Stimulated activated CD4-positive, alpha-beta T cell treated with anti-CD3 and anti-CD28 coated beads, Interleukin-15, amount 100 ng/mL, for 48 hours (primary cell): ENCODE results near the gene CDK14.
"Not testable (repeated sequence)": the region's sequence is repeated elsewhere in the genome, so short reads cannot be mapped to it uniquely, and the experiment has no call there.

Experiments used
- DNase-seq, 2 donors: peaks; one replicate each; pipeline ENCODE4 v3.0.0-alpha.2; 2020; ENCODE audit warnings: low read depth in 2 of 2

The CDK14 gene

GRCh38 chr7:90792301-90792700 lies 196.2 kb downstream of the CDK14 start:
- DNase-seq = no peak

- not testable (repeated sequence) for DNase-seq
Measured at GRCh38 chr7:90794234-90794633, 198.1 kb downstream of the CDK14 start.

- DNase-seq = no peak
Measured at GRCh38 chr7:90797596-90797995, 201.5 kb downstream of the CDK14 start.

- DNase-seq = no peak
Measured at GRCh38 chr7:90804370-90804769, 208.2 kb downstream of the CDK14 start.

DNA sequence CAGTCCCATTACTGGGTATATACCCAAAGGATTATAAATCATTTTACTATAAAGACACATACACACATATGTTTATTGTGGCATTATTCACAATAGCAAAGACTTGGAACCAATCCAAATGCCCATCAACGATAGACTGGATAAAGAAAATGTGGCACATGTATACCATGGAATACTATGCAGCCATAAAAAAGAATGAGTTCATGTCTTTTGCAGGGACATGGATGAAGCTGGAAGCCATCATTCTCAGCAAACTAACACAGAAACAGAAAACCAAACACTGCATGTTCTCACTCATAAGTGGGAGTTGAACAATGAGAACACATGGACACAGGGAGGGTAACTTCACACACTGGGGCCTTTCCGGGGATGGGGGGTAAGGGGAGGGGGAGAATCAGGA lies 219.4 kb downstream of the CDK14 start:
- DNase-seq = not testable (repeated sequence)

DNA sequence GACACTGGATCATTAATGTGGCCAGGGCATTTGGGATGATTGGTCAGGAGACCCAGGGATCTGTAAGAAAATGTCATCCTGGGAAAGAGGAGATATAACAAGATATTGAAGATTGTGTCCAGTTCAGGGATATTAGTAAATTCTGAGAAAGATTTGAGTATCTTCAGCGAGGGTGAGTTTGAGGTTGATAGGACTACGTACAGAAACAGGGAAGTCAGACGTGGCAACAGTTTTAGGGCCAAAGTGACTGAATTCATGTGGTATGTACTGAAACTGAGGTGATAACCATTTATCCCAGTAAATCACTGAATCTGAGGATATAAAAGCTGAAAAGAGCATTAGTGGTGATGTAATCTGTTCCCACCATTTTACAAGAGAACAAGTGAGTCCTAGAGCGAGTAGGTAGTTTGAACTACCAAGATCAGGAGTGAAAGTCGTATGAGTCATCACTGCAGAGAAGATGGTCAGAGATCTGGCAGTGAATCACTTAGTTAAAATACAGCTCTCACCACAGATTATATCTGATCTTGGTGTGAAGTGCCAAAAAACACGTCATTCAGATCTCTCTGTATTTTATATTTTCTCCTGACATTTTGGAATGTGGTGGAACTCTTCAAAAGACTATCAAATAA lies 220.5 kb downstream of the CDK14 start:
- no peak for DNase-seq

GRCh38 chr7:90817151-90817550 lies 221.0 kb downstream of the CDK14 start:
- DNase-seq = no peak

- DNase-seq = no peak
Measured at GRCh38 chr7:90817846-90818245, 221.7 kb downstream of the CDK14 start.

GRCh38 chr7:90818341-90818740 lies 222.2 kb downstream of the CDK14 start:
- no peak for DNase-seq

DNA sequence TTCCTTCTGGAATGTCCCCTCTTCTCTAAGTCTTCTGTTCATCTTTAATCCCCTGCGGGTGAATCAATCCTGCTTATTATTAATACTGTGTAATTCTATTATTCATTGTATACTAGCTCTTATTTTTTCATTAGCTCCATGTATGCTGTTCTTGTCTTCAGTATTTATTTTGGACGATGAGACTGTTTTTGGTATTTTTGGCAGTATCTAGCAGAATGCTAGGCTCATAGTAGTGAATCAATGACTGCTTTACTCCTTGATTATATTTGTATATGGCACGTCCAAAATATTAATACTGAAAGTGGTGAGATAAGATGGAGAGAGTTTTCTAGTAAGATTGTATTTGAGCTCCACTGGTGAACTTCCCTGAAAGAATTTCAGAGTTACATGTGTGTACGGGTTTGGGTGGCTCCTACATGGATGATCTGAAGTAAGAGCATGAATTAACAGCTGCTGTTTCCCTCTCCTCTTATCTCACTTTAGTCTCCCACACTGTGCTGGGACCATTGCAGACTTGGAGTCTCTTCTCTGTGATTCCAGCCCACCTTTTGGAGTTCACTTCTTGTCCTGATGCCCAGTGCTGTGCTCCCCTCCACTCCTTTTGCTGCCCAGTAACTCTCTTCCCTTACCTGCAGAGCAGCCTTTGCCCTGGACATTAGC lies 226.0 kb downstream of the CDK14 start:
- no peak for DNase-seq

DNA sequence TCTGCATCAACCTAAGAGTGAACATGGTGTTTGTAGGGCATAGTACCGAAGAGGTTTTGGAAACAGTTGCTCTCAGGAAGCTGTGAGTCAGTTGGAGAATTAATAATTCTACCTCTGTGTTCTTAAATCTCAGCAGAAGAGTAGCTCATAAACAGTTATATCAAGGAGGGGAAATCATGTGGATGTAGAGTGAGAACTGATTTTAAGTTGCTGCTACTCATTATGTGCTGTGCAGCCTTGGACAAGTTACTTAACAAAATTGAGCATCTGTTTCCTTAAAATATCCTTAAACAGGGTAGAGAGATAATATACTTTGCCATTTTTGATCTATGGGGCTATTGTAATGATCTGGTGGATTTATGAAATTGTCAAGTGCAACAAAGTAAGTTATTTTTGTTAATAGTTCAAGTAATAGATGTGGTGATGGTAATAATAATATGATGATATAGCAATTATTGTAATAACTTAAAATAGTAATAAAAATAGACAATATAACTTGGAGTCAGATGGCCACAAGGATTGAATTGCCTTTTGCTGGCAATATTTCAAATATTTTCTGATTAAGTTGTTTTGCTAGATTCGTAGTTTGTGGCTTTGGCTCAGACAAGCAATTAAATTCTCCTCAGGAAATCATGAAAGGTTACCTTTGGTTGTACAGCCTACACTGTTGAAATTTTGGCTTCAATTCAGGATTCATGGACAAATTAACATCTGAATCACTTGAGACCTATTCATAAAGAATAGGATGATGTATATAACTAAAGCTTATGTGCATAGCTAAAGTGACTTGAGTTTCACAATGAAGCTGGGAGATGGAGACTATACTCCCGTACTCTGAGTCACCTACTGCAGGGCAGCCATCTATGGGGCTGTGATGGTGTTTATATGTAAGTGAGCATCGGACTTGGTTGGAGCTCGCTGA lies 228.5 kb downstream of the CDK14 start:
- DNase-seq = no peak

DNA sequence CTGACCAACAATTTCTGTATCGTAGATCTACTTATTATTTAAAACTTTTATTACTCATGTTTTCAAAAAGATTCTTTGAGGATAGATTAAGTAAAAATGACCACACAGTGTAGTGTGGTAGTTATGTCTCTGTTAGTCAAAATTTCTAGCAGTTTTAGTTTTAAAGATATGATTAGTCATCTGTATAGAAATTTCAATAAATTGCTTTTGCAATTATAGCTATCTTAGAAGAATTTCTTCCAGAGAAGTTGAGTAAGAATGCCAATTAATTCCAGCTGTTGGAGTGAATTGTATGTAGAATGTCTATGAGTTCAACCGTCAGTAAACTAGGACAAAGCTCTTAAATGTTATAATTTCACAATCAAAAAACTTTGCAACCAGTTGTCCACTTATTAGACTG lies 229.7 kb downstream of the CDK14 start:
- DNase-seq = no peak

DNA sequence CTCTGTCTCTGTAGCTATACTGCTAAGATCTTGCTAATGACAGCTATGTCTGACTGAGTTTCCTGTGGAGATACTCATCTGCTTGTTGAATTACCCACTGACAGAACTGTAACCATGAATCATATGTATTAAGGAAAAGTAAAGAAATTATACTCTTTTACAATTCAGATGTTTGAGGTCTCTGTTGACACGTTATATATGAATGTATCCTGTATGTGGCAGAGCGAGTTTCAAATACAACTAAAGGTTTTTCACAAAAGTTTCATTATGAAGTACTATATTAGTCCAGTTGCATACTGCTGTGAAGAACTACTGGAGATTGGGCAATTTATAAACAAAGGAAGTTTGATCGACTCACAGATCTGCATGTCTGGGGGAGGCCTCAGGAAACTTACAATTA lies 232.5 kb downstream of the CDK14 start:
- no peak for DNase-seq

DNA sequence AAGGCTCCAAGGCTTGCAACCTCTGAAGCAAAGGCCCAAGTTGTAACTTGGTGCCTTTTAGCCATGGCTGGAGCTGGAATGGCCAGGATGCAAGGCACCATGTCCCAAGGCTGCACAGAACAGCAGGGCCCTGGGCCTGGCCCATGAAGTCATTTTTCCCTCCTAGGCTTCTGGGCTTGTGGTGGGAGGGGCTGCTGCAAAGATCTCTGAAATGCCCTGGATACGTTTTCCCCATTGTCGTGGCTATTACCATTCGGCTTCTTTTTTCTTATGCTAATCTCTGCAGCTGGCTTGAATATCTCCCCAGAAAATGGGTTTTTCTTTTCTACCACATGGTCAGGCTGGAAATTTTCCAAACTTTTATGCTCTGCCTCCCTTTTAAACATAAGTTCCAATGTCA lies 234.2 kb downstream of the CDK14 start:
- DNase-seq = no peak

GRCh38 chr7:90832726-90833125 lies 236.6 kb downstream of the CDK14 start:
- DNase-seq = no peak

DNA sequence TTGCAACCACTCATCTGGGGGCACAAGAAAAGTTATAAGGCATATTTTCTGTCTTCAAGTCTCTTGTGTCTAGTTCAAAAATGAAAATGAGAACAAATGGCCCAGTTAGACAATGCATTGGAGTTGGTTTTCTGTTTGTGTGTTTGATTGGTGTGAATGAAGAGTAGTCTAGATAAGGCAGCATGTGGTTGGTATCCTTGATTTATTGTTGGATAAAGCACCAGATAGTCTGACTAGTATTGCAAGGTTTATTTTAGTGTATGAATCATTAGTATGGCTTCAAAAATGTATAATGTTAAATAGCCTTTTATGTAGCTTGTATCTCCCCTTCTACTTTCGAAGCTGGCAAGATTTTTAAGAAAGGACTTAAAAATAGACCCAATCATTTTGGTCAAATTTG lies 237.3 kb downstream of the CDK14 start:
- no peak for DNase-seq

GRCh38 chr7:90834771-90835170 lies 238.7 kb downstream of the CDK14 start:
- DNase-seq = no peak

- no peak for DNase-seq
Measured at GRCh38 chr7:90835861-90836260, 239.7 kb downstream of the CDK14 start.

- no peak for DNase-seq
Measured at GRCh38 chr7:90836937-90837336, 240.8 kb downstream of the CDK14 start.

- no peak for DNase-seq
Measured at GRCh38 chr7:90838799-90839198, 242.7 kb downstream of the CDK14 start.

DNA sequence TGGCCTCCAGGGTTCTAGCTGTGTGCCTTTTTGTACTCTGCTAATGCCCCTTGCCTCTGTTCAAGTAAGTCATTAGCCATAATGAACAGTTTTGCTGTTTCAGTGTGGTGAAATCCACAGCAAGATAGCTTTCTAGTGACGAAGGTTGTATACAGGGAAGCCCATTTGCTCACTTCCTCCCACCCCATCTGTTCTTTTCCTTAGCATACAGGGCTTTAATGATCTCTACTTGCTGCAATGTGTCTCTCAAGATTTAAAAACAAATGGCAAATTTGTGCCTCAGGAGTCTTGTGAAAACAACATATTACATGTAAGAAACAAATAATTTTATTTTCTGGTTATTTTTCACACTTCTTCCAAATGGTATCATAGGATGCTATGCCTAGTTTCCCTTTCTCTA lies 243.2 kb downstream of the CDK14 start:
- DNase-seq = no peak

DNA sequence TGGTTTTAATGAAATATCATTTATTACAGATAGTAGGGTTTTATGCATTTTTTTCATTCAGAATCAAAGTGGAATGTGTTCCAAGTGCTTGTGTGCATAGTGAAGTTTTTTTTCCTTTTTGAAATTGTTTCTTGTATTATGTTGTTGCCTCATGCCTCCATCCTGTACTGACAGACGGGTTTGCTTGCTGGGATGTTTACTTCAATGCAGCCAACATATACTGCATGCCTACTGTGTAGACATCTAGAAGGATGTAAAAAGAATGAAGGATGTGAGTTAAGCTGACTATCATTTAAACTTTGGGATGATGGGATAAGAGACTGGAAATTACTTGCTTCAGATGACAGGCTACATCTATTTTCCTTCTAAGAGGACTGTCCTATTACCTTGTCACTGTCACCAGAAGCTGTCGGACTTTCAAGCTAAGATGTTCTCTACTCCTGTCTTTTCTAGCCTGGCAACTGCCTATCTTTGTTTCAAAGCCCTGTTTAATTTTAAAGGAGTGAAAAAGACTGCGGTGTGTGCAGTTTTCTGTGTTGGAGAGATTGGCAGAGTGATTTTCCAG lies 243.7 kb downstream of the CDK14 start:
- no peak for DNase-seq
